WERI-Rb-1 (cell line): Measurements from ENCODE around the gene DBF4B.
A peak's percentile ranks its signal among the peaks of the same experiment; 100 is the strongest.
"Not testable (repeated sequence)": the region's sequence is repeated elsewhere in the genome, so short reads cannot be mapped to it uniquely, and the experiment has no call there.

Experiments used
- DNase-seq: peaks from one replicate; pipeline ENCODE4 v3.0.0-alpha.2; 2020
- H3K27ac ChIP-seq: fragments of 250-450 bp; sonication (Bioruptor Pico); 2 replicates; pipeline ENCODE4 v1.5.1; 2020; ENCODE audit warnings: mild to moderate bottlenecking, moderate library complexity
- H3K27me3 ChIP-seq: fragments of 250-450 bp; sonication (Bioruptor Pico); 2 replicates; pipeline ENCODE4 v1.5.1; 2021; ENCODE audit warnings: mild to moderate bottlenecking, low read depth, moderate library complexity; ENCODE audit not compliant: insufficient read depth, severe bottlenecking
- H3K36me3 ChIP-seq: fragments of 250-450 bp; sonication (Bioruptor Pico); 2 replicates; pipeline ENCODE4 v1.5.1; 2020; ENCODE audit warnings: mild to moderate bottlenecking, moderate library complexity
- H3K4me3 ChIP-seq: 2 replicates; pipeline ENCODE4 v1.5.1; 2011; ENCODE audit warnings: low read depth, mild to moderate bottlenecking, control low read depth, low read length
- H3K9me3 ChIP-seq: fragments of 250-450 bp; sonication (Bioruptor Pico); 2 replicates; pipeline ENCODE4 v1.5.1; 2021; ENCODE audit warnings: mild to moderate bottlenecking, moderate library complexity; ENCODE audit not compliant: severe bottlenecking
- TF ChIP-seq, protein P1 (sequence below): IDR thresholded peaks from 2 replicates; pipeline ENCODE4 v1.5.1; 2011; ENCODE audit warnings: low read depth, mild to moderate bottlenecking, control low read depth, inconsistent platforms, low read length

DBF4B gene

DNA sequence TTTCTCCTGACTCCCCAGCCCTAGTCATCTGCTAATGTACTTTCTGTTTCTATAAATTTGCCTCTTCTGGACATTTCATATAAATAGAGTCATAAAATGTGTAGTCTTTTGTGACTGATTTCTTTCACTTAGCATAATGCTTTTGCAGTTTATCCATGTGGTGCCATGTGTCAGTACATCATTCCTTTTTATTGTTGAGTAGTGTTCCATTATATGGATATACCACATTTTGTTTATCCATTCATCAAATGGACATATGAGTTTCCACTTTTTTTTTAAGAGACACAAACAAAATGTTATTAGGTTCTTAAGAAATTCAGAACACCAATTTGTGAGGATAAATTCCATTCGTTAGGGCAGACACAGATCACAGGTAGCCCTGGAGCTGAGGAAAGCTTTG, 11.0 kb downstream of the DBF4B start:
- H3K27me3 ChIP-seq, result no peaks in the 10 kb centered on the region
- TF ChIP-seq, protein P1, sequence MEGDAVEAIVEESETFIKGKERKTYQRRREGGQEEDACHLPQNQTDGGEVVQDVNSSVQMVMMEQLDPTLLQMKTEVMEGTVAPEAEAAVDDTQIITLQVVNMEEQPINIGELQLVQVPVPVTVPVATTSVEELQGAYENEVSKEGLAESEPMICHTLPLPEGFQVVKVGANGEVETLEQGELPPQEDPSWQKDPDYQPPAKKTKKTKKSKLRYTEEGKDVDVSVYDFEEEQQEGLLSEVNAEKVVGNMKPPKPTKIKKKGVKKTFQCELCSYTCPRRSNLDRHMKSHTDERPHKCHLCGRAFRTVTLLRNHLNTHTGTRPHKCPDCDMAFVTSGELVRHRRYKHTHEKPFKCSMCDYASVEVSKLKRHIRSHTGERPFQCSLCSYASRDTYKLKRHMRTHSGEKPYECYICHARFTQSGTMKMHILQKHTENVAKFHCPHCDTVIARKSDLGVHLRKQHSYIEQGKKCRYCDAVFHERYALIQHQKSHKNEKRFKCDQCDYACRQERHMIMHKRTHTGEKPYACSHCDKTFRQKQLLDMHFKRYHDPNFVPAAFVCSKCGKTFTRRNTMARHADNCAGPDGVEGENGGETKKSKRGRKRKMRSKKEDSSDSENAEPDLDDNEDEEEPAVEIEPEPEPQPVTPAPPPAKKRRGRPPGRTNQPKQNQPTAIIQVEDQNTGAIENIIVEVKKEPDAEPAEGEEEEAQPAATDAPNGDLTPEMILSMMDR, result no peak
- H3K9me3 ChIP-seq, result no peaks in the 10 kb centered on the region
- H3K36me3 ChIP-seq, result peaks cover 52% of the 10 kb centered on the region
- no peak overlapping the region for H3K27ac ChIP-seq
- no peak for DNase-seq
- H3K4me3 ChIP-seq, result no peak overlapping the region

DNA sequence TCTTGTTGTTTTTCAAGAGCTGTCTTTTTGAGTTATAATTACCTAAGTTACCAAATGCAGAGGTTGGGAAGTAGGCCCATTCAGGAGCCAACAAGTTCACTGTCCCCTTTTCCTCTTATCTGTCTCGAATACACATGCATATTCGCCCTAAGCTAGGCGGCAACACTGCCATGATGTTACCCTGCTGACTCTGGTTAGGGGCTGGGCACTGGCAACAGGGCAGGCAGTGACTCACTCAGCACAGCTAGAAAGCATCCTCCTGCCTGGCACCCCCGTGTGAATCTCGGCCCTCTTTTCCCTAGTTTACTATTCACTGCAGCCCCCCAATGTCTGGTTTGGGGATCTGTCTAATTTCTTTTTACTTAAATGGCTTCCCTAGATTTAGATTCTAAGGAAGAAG, 13.8 kb downstream of the DBF4B start:
- H3K27me3 ChIP-seq, result no peaks in the 10 kb centered on the region
- H3K4me3 ChIP-seq, result no peak overlapping the region
- H3K9me3 ChIP-seq, result no peaks in the 10 kb centered on the region
- no peak for DNase-seq
- TF ChIP-seq, protein P1, result no peak
- H3K36me3 ChIP-seq, result peaks cover 56% of the 10 kb centered on the region
- no peak overlapping the region for H3K27ac ChIP-seq

DNA sequence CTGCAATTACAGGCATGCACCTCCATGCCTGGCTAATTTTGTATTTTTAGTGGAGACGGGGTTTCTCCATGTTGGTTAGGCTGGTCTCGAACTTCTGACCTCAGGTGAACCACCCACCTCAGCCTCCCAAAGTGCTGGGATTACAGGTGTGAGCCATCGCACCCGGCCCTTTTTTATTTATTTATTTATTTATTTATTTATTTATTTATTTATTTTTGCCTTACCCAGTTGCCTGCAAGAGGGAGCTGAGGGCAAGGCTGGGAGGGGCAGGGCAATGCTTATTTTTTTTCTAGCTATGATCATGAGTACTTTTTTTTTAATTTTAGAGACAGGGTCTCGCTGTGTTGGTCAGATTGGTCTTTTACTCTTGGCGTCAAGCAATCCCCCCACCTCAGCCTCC, 17.7 kb downstream of the DBF4B start:
- DNase-seq, H3K27ac ChIP-seq, H3K9me3 ChIP-seq, H3K4me3 ChIP-seq, H3K27me3 ChIP-seq: not testable (repeated sequence)
- peaks cover 61% of the 10 kb centered on the region for H3K36me3 ChIP-seq

DNA sequence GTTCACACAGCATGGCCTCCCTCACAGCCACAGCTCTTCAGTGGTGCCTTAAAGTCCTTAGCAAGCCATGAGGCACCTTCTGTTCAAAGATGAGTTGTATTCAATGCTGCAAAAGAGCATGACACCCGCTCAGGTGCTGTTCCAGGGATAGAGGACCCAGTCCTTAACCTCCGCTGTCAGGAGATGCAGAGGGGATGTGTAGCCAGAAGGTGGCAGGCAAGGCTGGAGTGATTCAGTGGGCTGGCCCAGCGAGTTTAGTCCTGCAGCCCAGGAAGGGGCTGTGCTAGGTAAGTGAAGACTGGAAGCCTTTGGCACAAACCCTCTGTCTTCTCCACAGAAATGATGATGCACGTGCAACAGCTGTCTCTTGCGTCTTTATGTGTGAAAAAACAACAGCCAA, 25.3 kb downstream of the DBF4B start:
- H3K27me3 ChIP-seq, result no peaks in the 10 kb centered on the region
- peaks cover 33% of the 10 kb centered on the region for H3K36me3 ChIP-seq
- H3K9me3 ChIP-seq, result no peaks in the 10 kb centered on the region
- peak; percentile 84 for DNase-seq
- H3K27ac ChIP-seq, result no peak overlapping the region
- TF ChIP-seq, protein P1, result peak; percentile 94
- no peak overlapping the region for H3K4me3 ChIP-seq

DNA sequence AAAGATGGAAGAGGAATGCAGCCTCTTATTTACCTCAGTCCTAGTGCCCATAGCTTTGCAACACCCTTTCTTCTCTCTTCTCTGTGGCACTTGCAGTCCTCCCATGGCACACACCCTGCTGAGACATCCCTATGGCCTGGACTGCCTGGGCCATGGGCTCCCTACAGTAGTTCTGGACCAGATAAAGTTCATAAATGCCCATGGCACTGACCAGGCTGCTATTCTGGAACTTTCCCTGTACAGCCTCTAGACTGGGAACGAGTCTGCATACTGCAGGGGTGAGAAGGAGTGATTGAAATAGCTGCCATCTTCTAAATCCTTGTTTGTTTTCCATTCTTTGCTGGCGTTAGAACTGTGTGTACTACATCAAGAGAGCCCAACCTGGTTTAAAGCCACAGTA, 25.8 kb downstream of the DBF4B start:
- Histone ChIP-seq H3K4me3 (no peak overlapping the region), H3K9me3 (no peaks in the 10 kb centered on the region), H3K27me3 (no peaks in the 10 kb centered on the region), H3K27ac (no peak overlapping the region), H3K36me3 (peaks cover 33% of the 10 kb centered on the region)
- no peak for DNase-seq
- TF ChIP-seq, protein P1, result no peak

DNA sequence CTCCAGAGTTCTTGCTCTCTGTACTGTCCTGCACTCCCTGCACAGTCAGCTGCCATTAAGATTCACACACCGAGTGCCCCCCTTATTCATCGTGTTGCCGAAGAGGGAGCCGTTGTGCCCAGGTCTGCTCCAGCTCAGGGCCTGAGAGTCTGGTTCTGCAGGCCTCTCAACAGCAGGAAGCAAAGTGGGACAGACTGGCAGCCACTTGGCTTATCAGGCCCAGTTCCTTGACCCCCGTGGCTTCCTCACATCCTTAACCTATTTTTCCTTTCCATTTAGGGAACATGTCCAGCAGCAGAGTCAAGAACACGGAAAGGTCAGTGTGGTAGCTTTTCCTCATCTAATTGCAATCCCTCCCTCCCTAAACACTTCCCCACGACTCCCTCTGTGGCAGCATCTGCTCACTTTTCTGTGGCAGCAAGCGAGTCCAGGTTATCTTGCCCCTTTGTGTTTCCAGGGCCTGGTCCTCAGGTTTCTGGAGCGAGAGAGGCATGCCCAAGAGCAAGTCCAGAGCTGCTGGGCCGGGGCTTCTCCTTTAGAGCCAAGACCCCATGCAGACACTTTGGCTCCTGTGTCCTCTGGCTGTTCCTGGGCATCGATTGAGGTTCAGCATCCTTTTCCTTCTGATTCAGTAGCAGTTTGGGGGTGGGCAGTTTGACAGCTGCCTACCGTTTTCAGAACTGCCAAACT, 28.2 kb downstream of the DBF4B start:
- Histone ChIP-seq H3K36me3 (peaks cover 25% of the 10 kb centered on the region), H3K27ac (no peak overlapping the region), H3K27me3 (no peaks in the 10 kb centered on the region), H3K4me3 (no peak overlapping the region), H3K9me3 (no peaks in the 10 kb centered on the region)
- DNase-seq, result no peak
- TF ChIP-seq, protein P1, result no peak
